ENCODE data around the gene PLRG1. TPM values are rescaled to one million over a fixed set of nuclear protein-coding genes. Genes with fewer than 3 reads are reported as not detected.

PLRG1 gene
- total RNA-seq, 1 donor = 59.5 TPM

Small RNAs within 50 kb of the gene (small RNA-seq; reads per million reads assigned to genes)
- not detected for gene RNU6-1285P

Other genes starting within 250 kb of the PLRG1 start
- under 0.01 TPM for gene DCHS2, start 58.6 kb downstream of the PLRG1 start, total RNA-seq
- under 0.01 TPM for gene FGB, start 12.6 kb upstream of the PLRG1 start, total RNA-seq
- gene FGA, start 40.3 kb upstream of the PLRG1 start, total RNA-seq = not detected
- gene FGG, start 62.3 kb upstream of the PLRG1 start, total RNA-seq = not detected
- gene LRAT, start 193.6 kb upstream of the PLRG1 start, total RNA-seq = under 0.01 TPM
- under 0.01 TPM for gene RBM46, start 230.9 kb upstream of the PLRG1 start, total RNA-seq

Measured in hematopoietic multipotent progenitor cell (in vitro differentiated cells).